HG02678 (cell line): ENCODE results near the gene NKX1-2.

Experiments
- ATAC-seq: cut with Tn5 transposase; IDR thresholded peaks from one replicate; pipeline ENCODE4 v1.9.1; 2021; ENCODE audit warnings: mild to moderate bottlenecking, moderate library complexity; ENCODE audit not compliant: unreplicated experiment

NKX1-2 gene

GRCh38 chr10:124450012-124450782 lies at the start of gene NKX1-2:
NKX1-2 (minus strand) TSS chr10:124450035; CDS start chr10:124449943, 92 bp downstream.
- no peak for ATAC-seq

DNA sequence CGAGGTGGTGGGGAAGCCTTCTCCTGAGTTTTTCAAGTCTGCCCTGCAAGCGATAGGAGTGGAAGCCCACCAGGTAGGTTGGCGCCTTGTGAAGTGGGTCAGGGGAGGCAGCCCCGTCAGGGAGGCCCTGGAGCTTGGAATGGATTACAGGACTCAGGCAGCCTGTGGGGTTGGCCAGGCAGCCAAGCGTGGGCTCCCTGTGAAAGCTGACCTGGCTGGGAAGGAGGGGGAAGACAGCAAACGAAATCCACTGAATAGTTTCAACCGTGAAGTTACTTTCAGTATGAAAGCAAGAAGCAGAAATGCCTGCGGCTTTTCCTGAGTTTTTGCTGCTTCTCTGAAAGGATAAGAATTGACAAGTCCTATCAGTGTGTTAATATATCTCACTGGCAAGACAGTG lies 48.2 kb upstream of the NKX1-2 start:
- no peak for ATAC-seq

DNA sequence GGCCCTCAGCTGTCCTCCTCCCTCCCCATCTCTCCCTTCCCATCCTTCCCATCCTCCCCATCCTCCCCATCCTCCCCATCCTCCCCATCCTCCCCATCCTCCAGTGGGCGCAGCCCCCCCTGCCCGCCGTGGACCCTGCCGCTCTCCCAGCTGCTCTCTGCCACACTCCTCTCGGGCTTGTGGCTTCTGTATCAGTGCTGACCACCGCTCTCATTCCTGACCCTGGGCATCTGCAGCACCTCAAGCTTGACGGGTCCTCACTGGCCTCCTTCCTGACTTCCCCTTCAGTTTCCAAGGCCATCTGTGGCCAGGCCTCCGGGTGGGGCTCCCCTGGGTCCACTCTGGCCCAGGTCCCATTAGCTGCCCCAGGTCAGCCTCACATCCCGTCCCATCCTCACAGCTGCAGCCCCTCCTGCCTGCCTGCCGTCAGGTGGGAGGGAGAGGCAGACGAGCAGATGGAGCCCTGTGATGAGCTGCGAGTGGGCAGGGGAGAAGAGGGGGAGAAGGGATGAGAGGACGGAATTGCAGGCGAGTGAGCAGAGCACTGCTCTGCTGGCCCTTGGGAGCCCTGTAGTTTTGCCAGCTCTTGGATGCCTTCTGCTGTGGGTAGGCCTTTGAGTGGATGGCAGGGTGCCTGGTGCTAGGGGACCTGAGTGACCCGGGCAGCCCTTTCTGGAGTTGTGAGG lies 47.5 kb upstream of the NKX1-2 start:
- ATAC-seq, result no peak

GRCh38 chr10:124496620-124497019 lies 46.8 kb upstream of the NKX1-2 start:
- no peak for ATAC-seq

GRCh38 chr10:124496150-124496549 lies 46.3 kb upstream of the NKX1-2 start:
- no peak for ATAC-seq

GRCh38 chr10:124495725-124496124 lies 45.9 kb upstream of the NKX1-2 start:
- ATAC-seq, result no peak

DNA sequence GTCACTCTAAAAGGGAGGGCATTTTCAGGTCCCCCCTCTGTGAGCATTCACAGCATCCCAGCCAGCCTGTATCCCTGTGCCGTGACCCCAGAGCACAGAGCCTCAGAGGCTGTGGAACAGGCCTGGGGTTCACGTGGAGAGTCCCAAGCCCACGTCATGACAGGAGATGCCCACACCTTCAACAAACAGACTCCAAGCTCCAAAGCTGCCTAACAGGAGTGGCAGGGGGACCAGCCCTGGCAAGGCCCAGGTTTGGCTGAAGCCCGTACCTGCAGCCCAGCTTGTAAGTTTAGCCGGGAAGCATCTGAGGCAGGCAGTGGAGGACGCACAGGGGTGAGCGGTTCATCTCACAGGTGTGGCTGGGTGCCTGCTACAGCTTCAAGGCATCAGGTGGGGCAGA lies 45.3 kb upstream of the NKX1-2 start:
- ATAC-seq, result no peak

DNA sequence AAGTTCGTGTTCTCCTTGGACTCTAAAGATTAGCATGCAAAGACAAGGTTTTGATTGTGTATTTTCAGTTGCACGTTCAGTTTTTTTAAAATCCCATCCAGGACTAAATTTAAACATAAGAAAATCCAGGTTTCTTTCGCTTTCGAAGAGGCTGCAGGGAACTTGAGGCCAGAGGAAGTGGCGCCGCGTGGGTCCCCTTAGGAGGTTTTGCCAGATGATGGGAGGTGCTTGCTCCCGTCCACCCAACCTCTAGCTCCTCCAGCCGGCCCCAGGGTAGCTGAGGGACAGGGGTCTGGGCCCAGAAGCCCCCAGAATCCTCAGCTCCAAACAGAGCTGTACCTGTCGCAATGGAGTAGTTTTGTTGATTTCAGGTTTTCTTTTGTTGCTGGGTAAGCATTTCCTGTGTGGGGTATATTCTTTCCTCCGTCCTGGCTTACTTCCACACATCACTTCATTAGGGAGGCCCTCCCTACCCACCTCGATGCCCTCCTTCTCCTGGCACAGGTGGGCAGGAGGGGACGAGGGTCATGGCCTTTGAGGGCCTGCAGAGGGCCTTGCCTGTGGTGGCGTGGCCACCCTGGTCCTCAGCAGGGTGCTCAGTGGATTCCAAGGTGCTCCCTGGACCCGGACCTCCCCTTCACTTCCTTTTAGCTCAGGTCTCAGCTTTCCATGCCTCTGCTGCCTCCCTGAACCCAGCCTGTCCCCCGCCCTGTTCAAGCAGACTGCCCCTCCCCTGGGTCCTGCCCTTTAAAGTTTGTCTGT lies 44.4 kb upstream of the NKX1-2 start:
- no peak for ATAC-seq

GRCh38 chr10:124493214-124493882 lies 43.5 kb upstream of the NKX1-2 start:
- ATAC-seq, result no peak

- ATAC-seq, result no peak
Observed at GRCh38 chr10:124492266-124492665, 42.4 kb upstream of the NKX1-2 start.

DNA sequence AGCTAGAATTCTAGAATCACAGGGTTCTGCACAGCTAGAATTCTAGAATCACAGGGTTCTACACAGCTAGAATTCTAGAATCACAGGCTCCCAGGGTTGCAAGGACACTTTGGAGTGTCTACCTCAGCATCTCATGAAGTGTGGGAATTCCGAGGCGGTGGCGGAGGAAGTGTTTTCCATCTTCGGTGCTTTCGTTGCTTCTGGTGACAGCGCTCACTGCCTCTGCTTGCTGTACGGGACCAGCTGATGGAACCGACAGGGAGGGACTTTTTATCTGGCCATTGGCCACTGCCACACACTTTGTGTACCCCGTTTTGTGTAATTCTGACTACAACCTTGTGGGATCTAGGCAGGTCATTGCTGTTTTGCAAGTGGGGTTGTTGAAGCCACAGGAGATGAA lies 41.3 kb upstream of the NKX1-2 start:
- ATAC-seq, result no peak

DNA sequence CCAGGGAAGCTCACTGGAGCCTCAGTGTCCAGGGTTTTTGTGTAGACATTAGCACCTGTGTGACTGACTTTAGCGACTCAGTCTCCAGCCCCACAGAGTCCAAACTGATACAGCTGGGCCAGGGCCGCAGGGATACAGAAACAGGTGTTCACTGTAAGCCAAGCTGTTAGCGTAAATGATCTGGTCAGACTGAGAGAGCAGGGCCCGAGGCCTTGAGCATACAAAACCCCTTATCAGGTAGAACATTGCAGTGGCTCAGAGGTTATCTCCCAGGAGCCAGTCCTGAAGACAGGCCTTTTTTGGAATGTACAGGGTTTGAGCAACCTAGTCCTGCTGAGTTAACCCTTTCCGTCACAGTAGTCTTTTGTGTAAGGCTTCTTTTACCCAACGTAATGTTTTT lies 36.8 kb upstream of the NKX1-2 start:
- ATAC-seq, result no peak

GRCh38 chr10:124484661-124485060 lies 34.8 kb upstream of the NKX1-2 start:
- ATAC-seq, result no peak

GRCh38 chr10:124484031-124484430 lies 34.2 kb upstream of the NKX1-2 start:
- no peak for ATAC-seq

GRCh38 chr10:124482876-124483275 lies 33.0 kb upstream of the NKX1-2 start:
- ATAC-seq, result no peak

- no peak for ATAC-seq
Observed at GRCh38 chr10:124482236-124482800, 32.5 kb upstream of the NKX1-2 start.

- ATAC-seq, result no peak
Observed at GRCh38 chr10:124481717-124482116, 31.9 kb upstream of the NKX1-2 start.

GRCh38 chr10:124480860-124481259 lies 31.0 kb upstream of the NKX1-2 start:
- ATAC-seq, result no peak

DNA sequence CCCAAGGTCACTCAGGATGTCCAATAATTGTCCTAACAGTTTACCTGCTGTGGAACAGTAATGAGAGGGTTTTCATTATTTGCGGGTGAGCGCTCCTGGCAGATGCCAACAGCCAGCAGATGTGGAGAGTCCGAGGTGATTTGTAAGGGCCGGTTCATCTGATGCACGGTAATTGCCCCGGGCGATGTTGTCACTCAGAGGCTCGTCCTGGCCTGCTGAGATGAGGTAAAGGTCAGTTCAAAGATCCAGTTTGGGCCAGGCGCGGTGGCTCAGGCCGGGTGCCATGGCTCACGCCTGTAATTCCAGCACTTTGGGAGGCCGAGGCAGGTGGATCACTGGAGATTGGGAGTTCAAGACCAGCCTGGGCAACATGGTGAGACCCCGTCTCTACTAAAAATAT lies 28.7 kb upstream of the NKX1-2 start:
- no peak for ATAC-seq

GRCh38 chr10:124477614-124478363 lies 28.0 kb upstream of the NKX1-2 start:
- no peak for ATAC-seq
